ENCODE results near the gene FAM98B.

DNA sequence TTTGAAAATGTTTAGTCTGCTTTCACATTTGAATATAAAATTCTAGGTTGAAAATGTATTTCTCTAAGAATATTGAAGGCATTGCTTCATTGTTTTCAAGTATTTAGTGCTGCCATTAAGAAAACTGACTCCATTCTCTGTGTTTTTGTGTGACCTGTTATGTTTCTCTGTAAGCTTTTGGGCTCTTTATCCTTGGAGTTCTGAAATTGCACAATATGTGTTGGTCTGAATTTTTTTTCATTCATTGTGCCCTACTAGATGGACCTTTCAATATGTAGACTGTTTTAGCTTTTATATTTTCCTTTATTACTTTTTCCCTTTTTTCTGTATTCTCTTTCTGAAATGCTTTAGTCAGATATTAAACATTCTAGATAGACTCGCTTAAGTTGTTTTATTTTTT lies 22.2 kb downstream of the FAM98B start:
- TF ChIP-seq, protein P1, sequence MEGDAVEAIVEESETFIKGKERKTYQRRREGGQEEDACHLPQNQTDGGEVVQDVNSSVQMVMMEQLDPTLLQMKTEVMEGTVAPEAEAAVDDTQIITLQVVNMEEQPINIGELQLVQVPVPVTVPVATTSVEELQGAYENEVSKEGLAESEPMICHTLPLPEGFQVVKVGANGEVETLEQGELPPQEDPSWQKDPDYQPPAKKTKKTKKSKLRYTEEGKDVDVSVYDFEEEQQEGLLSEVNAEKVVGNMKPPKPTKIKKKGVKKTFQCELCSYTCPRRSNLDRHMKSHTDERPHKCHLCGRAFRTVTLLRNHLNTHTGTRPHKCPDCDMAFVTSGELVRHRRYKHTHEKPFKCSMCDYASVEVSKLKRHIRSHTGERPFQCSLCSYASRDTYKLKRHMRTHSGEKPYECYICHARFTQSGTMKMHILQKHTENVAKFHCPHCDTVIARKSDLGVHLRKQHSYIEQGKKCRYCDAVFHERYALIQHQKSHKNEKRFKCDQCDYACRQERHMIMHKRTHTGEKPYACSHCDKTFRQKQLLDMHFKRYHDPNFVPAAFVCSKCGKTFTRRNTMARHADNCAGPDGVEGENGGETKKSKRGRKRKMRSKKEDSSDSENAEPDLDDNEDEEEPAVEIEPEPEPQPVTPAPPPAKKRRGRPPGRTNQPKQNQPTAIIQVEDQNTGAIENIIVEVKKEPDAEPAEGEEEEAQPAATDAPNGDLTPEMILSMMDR (IDR thresholded peaks at IDR 0.05): no peak
- TF ChIP-seq POLR2A (IDR thresholded peaks at IDR 0.05): no peak
- no peak for TF ChIP-seq POLR2AphosphoS5 (IDR thresholded peaks at IDR 0.05)
